COLO829 (cell line): Measurements from ENCODE around the gene VPS36.
A peak's percentile ranks its signal among the peaks of the same experiment; 100 is the strongest.
"Not testable (repeated sequence)": the region's sequence is repeated elsewhere in the genome, so short reads cannot be mapped to it uniquely, and the experiment has no call there.

ENCODE experiments used
- DNase-seq: peaks from one replicate; pipeline ENCODE4 v3.0.0; 2012; ENCODE audit warnings: low spot score

Gene VPS36

GRCh38 chr13:52450012-52450792 lies at the start of gene VPS36:
Gene VPS36, minus strand, starts transcription at chr13:52450634. Its CDS starts 40 bp downstream, at chr13:52450594.
- DNase-seq: peak; percentile 71

GRCh38 chr13:52497979-52498378 lies 47.5 kb upstream of the VPS36 start:
- not testable (repeated sequence) for DNase-seq

- DNase-seq: not testable (repeated sequence)
These were observed 43.8 kb upstream of the VPS36 start for GRCh38 chr13:52494241-52494640.

- DNase-seq: not testable (repeated sequence)
These were observed 40.6 kb upstream of the VPS36 start for GRCh38 chr13:52491015-52491414.

DNA sequence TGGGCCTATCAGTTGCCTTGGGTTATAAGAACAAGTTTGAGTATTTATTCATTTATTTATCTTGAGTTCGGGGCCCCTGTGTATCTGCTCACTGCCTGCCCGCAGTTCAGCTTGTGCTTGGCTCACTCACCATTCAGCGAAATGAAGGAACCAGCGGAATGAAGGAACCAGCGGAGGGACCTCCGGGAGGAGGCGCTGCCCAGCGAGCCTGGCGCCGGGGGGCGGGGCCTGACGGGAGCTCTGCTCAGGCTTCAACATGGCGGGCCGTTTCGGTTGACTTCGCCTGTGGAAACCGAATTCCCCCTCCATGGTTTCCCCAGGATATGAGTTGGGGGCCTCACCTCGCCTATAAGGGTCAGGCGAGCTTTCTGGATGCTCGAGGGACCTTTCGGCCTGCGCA lies 38.3 kb upstream of the VPS36 start:
- not testable (repeated sequence) for DNase-seq

DNA sequence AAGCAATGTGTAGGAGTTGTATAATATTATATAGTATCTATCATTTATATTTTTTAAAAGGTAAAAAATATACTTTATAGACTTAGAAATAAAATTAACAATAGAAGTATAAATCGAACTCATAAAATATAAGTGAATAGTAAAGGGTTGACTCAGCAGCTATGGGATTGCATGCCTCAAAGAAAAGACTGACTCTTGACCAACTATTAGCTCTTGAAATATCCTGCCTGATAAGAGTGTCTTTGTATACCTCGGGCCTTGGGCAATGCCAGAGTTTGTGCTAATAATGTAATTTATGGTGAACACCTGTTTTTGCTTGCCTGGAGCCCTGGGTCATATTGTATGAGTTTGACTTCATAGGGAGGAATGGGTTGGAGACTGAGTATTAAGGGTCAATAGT lies 36.6 kb upstream of the VPS36 start:
- DNase-seq: not testable (repeated sequence)

DNA sequence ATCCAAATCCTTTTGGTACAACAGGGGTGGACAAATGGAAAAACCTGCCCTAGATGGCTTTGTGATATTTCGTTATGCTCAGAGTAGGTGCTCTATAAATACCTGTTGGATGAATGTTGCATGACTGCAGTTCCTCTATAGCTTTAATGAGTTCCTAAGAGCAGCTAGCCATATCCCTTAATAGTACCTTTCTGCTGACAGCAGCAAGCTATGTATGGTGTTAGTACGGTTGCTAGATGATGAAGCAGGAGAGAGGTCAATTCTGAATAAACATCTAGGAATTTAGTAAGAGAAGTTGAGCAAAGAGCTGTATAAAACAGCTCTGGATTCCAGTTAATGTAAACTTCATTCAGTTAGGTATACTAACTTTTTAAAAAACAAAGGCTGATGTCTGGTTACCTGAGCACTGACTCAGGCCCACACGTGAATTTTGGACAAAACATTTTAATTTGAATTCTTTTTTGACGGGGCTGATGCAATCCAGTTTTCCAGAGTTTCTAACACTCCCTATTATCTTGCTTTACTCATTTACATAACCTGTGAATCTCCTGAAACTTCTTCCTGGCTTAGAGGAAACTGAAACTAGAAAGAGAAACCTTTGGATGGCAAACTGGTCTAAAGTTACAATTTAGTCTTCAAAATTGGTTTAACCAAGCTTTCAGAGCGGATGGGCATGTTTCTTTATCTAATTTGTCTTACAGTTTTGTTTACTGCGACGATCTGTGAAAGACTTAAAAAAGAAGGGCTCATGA lies 30.4 kb upstream of the VPS36 start:
- DNase-seq: not testable (repeated sequence)

DNA sequence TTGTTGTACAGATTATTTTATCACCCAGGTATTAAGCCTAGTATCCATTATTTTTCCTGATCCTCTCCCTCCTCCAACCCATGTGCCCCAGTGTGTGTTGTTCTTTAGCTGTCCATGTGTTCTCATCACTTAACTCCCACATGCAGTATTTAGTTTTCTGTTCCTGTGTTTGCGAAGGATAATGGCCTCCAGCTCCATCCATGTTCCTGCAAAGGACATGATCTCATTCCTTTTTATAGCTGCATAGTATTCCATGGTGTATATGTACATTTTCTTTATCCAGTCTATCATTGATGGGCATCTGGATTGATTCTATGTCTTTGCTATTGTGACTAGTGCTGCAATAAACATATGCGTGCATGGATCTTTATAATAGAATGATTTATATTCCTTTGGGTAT lies 18.1 kb upstream of the VPS36 start:
- not testable (repeated sequence) for DNase-seq

DNA sequence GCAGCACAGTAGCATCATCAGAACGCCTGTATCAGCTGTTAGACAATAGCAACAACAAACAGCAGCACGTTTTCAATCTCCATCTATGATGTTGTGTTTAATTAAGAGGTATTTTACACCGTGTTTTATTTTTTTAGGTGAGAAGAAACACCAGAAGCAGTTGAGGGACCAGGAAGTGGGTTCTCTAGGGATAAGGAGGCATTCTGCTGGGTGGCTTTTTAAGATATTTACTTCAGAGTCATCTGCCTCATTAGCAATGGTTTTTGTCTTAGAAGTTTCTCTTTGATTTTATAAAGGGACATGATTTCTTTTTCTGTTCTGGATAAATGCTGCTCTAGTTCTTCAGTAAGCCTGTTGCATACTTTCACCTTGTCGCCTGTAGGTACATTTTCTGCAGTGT lies 13.1 kb upstream of the VPS36 start:
- no peak for DNase-seq

DNA sequence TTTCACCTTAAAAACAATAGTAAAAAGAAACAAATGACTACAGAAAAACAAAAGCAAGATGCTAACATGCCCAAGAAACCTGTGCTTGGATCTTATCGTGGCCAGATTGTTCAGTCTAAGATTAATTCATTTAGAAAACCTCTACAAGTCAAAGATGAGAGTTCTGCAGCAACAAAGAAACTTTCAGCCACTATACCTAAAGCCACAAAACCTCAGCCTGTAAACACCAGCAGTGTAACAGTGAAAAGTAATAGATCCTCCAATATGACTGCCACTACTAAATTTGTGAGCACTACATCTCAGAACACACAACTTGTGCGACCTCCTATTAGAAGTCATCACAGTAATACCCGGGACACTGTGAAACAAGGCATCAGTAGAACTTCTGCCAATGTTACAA lies 10.8 kb upstream of the VPS36 start:
- no peak for DNase-seq

DNA sequence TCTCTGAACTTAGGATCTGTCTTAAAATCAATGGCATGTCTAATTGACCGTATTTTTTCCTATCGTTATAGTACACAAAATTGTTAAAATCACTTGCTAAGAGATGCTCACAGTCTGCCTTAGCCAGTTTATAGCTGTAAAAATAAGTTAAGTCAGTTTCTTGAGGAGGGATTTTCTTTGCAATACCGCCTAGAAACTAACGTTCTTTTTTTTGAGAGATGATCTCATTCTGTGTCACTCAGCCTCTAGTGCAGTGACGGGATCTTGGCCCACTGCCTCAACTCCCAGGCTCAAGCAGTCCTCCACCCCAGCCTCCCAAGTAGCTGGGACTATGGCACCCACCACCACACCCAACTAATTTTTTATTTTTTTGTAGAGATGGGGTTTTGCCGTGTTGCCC lies 9.2 kb upstream of the VPS36 start:
- no peak for DNase-seq

DNA sequence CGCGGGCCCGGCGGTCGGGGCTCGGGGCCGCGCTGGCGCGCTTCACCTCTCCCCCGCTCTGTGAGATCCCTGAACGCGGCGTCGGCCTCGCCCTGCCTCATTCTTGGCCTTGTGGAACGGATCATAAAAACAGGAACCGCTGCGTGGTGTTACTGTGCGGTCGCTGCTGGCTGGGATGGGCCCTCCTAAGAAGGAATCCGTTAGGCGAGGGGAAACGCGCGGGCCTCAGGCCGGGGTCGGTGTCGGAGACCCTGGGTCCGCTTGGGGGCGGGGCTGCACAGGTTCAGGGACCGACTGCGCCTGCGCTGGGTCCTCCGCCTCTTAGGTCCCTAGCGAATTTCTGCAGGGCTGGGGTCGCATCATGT lies 5.2 kb upstream of the VPS36 start:
- peak; percentile 68 for DNase-seq

GRCh38 chr13:52454820-52455676 lies 4.6 kb upstream of the VPS36 start, which contains the start of gene CKAP2:
Gene CKAP2, plus strand, starts transcription at chr13:52455478. Its CDS starts 79 bp downstream, at chr13:52455557.
- DNase-seq: peak; percentile 90

DNA sequence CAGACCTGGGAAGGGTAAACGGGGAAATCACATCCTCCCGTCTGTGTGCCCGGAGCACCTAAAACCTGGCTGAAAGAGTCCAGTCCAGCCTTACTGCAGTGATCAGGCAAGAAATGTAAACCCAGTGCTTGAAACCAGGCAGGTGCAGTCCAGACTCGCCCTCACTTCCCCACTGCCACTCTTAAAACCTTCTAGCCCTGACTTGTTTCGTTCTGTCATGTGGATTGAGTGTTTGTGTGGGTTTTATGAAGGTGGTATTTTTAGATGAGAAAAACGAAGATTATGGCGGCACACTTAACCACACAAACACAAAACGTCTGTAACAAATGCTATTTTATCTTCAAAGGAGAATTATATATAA lies 4.0 kb upstream of the VPS36 start:
- DNase-seq: no peak

DNA sequence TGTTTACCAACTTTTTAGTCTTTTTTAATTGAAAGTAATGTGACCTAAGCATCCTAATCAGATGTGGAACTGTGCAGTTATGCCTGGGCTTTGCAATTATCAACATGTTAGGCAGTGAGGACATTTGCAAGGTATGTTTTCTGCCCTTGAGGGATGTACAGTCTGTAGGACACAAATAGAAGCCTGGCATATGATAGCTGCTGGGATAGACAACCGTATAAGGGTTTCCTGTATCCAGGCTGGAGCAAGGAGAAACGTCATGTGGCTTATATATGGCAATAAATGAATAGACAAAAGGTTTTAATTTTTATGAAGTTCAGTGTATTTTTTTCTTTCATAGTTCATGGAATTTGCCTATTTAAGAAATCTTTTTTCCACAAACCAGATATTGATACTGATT lies 2.0 kb upstream of the VPS36 start:
- DNase-seq: no peak

DNA sequence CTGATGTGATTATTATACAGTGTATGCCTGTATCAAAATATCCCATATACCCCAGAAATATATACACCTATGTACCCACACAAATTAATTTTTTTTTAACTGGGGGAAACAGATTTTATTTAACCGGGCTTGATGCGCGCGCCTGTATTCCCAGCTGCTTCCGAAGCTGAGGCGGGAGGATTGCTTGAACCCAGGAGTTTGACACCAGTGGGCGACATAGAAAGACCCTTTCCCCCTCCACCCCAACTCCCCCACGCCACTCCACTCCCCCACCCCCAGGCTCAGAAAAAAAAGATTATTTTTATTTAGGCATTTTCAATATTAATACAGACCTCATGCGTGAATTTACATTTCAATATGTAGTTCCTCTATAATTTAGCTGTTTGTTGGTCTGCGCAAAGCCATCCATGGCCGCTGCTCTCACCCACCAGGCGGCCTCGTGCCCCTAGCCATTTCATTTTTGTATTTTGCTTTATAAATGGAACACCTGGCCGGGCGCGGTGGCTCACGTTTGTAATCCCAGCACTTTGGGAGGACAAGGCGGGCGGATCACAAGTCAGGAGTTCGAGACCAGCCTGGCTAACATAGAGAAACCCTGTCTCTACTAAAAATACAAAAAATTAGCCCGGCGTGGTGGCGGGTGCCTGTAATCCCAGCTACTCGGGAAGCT lies 836 bp upstream of the VPS36 start:
- no peak for DNase-seq

GRCh38 chr13:52450793-52451116 lies 321 bp upstream of the VPS36 start:
- DNase-seq: no peak

DNA sequence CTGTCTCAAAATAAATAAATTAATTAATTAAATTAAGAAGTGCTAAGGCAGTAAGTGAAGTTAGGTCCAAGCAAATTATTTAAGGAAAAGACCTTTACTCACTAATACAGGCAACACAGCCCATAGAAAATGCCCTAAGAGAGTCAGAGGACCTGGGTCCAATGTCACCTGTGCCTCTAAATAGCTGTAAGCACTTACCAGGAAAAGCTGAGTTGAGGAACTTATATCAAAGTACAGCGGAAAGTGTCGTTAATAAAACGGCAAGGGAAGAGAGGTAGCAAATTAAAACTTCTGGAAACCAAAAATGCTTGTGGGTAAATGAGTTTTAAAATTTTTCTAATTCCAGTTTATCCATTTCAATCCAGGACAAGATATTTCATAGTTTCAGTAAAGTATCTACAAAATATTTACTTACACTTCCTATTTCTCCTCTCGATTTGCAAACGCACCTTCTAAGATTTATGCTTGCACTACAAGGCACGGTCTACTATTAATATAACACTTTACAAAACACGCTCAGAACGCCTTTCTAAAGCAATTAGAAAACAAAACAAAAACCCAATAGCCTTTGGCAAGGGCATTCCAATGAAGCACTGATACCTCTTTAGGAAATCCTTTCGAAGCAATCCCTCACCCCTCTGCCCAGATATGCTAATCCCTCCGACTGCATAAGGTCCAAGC lies 963 bp downstream of the VPS36 start:
- no peak for DNase-seq

DNA sequence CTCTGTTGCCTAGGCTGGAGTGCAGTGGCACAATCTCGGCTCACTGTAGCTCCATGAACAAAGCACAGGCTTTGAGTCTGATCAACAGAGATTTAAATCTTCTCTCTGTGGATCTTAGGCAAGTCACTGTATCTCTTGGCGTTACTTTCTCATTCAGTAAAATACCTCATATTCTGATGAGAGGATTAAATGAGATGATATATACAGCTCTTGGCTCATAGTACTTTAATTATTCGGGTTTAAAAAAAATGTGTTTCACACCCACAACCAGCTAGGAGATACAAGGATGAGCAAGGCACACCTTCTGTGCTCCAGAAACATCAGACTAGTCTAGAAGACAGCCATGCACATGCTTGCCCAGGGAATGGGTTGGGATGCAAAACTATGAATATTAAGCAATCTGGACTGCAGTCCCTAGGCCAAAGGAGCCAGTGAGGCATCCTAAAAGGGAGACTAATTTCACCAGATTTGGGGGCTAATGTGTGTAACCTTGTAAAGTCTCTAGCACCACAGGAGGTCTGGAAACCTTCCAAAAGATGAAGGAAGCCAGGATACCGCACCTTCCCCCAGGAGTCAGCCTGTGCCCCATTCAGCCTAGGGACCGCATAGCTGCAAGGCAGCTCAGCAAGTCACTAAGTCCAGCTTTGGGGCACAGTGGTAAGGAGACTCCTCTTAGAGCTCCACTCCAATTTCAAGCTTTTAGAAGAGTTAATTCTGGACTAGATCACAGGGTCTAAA lies 2.5 kb downstream of the VPS36 start:
- no peak for DNase-seq

DNA sequence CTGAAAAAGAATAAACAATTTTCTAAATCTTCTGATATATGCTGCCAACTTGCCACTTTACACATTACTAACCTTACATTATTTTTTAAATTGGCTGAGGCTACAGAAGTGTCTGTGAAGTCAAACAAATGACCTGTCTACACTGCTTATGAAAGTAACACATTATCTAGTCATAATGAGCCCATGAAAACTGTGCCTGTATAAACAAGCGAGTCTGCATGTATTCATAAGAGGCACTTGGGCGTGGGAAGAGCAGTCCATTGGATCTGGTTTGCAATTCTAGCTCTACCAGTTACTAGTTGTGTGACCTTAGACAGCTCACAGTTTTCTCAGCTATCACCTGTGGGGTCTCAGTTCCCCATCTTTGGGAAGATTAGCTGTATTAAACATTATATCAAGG lies 3.1 kb downstream of the VPS36 start:
- no peak for DNase-seq

- DNase-seq: no peak
These were observed 4.2 kb downstream of the VPS36 start for GRCh38 chr13:52446265-52446664.
